GM21381 (cell line): ENCODE data around the gene CABLES1.

ENCODE experiments used
- ATAC-seq: cut with Tn5 transposase; IDR thresholded peaks from one replicate; pipeline ENCODE4 v1.9.1; 2021; ENCODE audit warnings: mild to moderate bottlenecking, moderate library complexity; ENCODE audit not compliant: unreplicated experiment

Gene CABLES1

DNA sequence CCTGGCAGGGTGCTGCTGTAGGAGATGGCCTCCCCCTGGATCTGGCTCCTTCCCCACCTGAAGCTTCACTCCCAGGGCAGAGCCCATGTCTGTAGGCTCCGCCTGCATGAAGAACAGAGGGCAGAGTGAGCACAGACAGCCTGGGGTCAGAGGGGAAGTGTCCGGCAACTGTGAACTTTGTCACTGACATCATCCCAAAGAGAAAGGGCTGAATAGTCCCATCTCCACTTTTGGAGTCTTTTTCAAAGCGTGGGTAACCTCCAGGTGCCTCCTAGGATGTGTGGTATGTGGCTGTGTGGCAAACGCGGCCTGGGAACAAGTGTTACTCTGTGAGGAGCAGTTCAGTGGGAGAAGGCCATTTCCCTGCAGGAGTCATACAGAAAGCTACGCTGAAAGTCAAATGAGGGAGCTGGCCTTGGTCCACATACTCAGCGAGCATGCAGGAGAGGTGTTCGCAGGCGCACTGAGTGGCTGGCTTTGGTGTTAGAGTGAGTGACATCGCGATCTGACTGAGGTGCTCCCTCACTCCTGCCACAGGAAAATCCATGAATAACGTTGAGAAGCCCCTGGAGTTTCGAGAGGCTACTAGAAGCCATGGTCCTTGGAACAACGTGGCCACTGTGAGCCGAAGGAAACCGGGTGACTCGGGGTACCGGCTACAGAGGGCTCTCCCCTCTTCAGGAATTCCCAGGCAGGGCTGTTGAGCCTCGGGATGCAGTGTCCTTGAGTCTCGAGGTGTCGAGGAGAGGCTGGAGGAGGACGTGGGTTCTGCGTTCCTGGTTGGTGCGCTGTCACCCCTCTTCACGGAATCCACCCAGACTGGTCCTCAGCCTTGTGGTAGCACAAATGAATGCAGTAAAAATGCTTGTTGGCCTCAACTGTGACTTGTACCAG, 54.7 kb downstream of the CABLES1 start:
- ATAC-seq: no peak

DNA sequence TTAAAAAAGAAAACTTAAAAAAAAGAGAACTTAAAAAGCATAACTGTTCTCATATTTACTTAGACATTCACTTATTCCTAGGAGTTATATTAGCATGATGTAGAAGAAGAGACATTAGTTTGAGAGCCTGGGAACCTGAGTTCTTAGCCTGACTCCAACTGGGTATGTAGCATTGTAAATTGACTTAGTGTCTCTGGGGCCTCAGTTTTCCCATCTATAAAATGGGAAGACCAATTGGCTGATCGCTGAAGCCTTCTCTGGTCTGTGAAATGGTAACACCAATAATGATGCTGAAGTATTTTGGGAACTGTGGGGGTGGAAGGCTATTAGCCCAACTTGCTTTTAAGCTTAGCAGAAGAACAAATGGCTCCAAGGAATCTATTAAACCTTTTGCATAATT, 55.9 kb downstream of the CABLES1 start:
- no peak for ATAC-seq

DNA sequence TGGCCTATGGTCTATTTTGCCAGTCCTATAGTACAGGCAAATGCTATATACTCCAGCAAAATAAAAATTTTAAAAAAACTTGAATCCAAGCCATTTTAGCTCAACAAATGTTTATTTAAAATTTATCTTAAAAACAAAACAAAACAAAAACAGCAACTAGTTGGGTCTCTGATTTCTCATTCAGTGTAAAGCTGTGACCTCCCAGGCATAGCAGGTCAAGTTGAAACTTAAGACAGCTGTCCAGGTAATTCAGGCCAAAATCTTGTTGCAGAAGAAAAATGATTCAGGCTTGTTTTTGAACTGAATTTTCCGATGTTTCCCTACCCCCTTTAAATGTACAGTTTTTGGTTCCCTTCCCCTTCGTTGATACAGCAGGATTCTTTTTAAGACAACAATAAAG, 58.5 kb downstream of the CABLES1 start:
- ATAC-seq: no peak

DNA sequence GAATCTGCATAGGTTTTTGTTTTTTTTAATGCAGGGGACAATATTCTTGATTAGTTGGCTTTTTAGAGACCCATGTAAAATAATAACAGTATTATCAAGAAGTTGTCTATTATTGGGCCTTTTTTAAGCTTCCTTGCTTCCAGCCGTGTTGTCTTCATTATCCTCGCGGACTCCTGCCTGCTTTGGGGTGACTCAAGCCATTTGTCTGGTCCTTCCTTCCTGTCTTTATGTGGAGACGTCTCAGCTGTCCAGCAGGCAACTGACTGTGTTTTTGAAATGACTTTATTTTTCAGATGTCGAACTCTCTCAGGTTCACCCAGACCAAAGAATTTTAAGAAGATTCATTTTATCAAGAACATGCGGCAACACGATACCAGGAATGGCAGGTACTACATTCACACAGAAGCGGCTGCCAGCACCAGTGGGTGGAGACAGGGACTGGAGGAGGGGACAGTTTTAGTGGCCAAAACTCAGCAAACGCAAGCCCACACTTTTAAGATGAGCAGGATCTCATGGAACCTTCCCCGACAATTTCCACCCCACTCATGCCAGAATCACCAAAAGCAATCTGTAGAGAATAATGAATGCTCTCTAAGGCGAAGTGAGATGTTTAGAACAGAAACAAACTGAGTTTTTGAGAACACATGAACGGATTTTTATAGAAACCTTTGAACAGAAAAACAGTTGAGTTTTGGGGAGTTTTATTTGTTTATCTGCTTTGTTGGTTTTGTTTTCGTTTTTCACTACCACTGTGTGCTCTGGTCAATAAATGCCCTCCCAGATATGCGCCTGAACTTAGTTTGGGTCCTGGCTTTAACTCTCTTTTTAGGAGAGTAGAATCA, 59.1 kb downstream of the CABLES1 start:
- no peak for ATAC-seq

DNA sequence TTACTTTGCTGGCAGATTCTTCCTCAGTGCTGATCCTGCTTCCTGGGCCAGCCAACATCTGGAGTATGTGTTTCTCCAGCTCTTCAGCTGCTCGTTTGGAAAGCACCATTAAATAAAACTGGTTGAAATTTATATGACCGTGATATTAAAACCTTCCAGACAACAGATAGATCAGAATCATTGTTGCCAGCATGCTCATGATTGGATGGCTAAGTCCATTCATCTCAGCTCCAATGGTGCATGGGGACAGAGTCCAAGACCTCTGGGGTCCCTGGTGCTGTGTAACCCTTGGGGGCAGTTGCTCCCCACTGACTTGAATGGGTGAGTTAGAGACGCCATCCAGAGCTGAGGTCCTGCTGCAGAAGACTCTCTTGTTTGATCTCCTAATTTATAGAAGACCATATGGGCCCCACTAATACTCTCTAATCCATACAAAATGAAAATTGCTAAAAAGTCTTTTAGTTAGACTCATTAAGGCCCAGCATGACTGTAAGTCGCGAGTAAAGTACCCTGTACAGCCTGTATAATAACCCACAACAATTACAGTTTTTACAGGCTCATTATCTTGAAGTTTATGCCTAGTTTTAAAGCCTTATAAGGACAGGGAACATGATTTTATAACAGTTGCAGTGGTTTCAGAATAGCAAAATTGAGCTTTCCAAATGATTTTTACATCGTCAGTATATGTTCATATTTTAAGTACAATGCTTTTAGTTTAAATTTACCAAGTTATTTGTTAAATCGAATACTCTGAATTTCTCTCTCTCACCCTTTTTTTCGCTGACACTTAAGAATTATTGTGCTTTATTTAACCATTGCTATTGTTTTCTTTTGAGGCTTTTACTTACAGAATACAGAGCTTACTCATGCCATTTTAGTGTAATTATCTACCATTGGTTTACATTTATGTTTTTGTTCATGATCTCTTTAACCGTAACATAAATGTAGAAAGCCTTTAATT, 60.0 kb downstream of the CABLES1 start:
- no peak for ATAC-seq

DNA sequence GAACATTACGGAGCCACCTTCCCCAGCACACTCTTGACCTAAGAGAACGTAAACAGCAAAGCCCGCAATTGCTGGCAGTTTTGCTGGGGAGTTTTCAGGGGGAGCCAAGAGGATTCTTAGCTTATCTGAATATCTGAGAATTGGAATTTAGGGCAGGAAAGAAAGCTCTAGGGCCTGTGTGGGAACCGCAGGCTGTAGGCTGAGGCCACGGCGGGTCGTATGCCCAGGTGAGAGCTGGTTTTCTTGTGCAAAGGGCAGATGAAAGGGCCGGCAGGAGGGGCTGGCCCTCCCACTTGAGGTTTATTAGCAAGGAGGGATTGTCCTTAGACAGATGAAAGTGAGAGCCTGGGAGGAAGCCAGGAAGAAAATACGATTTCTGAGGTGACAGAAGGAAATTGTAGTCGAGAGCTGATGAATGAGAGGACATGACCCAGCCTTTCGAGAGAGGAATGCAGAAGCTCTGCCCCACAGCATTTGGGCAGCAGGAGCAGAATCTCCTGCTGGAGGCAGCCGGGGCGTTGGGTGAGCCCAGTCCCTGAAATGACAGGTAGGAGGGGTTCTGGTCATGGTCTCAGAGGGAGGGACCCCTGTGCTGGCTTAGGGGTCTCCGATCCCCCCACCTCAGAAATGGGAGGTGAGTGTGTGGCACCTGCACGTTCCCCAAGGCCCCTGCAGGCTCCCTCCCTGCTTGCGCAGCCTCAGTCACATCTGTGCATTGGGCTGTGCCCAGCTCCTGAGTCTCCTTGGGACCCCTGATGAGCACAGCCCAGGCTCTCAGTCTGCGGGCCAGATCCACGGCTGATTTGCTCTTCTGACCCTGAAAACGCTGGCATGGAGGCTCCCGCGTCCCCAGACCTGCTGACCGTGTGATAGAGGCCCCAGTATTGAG, 61.1 kb downstream of the CABLES1 start:
- no peak for ATAC-seq

DNA sequence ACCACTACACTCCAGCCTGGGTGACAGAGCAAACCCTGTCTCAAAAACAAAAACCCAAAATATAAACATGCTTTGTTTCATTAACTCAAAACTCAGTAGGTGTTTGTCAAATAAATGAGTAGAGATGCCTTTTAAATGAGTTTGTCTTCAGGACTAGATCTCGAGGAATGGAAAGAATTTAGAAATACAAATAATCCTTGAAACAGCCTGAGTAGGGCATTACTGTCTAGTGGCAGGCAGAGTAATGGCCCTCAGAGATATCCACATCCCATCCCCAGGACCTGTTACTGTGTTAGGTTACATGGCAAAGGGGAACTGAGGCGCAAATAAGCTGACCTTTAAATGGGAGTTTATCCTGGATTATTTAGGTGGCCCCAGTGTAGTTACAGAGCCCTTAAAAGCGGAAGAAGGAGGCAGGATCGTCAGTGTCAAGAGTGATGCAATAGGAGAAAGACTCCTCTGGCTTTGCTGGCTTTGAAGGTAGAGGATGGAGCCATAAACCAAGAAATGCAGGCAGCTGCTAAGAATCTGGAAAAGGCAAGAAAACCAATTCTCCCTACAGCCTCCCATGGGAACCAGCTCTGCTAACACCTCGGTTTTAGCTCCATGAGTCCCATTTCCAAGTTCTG, 63.0 kb downstream of the CABLES1 start:
- no peak for ATAC-seq

DNA sequence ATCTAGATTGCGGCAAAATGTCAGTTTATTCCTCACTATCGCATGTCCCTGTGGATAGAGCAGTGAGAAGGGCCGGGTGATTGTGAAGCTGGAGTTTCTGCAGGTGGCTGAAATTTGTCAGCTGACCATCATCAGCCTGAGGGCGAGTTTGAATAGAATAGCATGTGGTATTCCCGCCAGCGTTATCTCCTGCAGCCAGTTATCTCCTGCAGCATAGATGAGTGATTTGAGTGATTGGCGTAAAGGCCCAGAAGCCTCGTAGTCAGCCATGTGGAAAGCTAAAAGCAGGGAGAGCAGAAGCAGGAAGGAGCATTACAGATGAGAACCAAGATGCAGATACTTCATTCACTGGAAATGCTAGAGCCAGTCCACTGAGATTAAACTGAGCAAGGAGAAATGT, 65.5 kb downstream of the CABLES1 start:
- no peak for ATAC-seq

DNA sequence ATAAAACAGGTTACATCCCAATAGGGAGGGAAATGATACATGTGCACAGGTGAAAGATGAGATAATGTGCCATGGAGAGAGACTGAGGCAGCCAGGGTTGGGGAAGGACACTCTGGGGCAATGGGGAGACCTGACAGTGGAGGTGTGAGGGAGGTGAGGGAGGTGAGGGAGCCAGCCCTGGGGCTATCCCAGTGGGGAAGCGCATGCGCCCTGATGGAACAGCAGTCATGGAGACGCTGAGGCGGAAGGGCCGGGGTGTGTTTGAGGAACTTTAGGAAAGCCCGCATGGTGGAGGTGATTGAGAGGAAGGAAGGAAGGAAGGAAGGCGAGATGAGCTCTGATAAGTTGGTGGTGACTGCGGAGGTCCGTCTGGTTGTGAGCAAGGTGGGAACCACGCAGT, 66.5 kb downstream of the CABLES1 start:
- no peak for ATAC-seq

DNA sequence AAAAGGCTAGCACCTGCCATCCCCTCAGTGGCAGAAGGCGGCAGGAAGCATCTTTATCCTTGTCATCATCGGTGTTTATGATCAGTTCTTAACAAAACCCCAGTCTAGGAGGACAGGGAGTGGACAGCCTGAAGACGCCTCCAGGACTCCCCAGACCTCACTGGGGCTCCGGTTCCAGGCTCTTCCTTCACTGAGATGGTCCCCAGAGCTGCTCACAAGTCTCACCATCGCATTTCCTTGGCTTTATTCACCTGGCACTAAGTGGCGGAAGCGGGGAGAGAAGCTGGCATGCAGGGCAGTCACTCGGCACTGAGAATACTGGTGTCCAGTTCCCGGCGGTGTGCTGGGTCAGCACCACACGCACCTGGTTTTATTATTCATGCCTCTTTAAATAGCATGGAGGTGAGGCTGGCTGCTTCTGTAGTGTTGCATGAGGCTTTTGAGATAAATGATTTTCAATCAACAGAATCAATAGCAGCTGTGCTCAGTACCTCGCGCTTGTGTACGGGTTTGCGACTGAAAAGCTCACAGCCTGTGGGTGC, 68.7 kb downstream of the CABLES1 start:
- no peak for ATAC-seq

DNA sequence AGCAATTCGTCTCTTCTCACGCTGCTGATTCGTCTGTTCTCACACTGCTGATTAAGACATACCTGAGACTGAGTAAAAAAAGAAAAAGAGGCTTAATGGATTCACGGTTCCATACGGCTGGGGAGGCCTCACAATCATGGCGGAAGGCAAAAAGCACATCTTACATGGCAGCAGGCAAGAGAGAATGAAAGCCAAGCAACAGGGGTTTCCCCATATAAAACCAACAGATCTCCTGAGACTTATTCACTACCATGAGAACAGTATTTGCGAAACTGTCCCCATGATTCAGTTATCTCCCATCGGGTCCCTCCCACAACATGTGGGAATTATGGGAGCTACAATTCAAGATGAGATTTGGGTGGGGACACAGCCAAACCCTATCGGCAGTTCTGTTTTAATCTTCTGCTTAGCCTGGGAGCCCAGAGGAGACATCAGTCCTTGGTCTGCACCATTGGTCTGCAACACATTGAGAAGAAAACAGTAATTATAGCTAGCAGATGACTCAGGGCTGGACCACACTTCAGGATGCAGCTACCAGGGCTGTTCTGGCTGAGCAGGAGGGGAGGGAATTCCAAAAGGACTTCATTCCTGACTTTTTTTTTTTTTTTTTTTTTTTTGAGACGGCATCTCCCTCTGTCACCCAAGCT, 69.4 kb downstream of the CABLES1 start:
- no peak for ATAC-seq

DNA sequence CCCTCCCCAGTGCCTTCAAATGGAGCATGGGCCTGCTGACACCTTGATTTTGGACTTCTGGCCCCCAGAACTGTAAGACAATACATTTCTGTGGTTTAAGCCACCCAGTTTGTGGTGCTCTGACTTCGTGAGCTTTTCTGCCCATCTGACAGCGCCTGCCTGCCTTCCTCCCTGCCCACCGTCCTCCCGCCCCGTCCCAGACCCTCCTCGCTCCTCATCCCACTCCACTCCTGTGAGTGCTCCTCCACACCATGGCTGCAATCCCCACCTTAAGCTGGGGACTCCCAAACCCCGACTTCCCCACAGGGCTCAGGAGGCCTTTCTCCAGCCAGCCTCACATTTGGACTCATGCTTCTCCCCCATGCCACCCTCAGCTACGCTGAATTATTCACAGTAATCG, 70.7 kb downstream of the CABLES1 start:
- no peak for ATAC-seq

DNA sequence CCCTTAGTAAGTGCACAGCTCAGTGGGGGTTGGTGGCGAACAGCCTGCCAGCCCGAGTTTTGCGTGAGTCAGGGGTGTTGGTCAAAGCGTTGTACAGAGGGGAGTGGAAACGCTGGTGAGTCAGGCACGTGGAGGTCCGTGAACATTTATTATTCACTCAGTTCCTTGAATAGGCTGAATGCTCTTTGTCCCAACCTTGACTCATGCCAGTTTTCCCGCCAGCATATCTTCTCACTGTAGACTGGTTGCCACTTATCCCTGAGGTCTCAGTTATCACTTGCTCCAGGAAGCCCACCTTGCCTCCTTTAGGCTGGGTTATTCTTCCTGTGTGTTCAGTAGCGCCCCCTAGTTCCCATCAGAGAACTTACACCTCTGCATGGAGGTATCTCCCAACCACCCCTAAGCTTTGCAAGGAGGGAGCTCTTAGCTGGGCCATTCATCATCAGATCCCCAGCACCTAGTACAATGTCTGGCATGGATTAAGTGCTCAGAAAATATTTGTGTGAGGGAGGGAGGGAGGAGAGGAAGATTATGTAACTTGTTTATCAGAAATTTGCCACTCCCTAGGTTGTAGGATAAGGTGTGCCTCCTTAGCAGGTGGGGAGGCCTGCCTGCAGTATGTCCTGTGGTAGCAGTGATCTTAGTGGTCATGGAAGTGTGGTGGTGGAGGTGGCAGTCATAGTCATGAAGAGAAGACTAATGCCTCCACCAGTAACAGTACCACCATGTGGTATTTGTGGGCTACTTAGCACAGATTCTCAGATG, 72.1 kb downstream of the CABLES1 start:
- no peak for ATAC-seq

DNA sequence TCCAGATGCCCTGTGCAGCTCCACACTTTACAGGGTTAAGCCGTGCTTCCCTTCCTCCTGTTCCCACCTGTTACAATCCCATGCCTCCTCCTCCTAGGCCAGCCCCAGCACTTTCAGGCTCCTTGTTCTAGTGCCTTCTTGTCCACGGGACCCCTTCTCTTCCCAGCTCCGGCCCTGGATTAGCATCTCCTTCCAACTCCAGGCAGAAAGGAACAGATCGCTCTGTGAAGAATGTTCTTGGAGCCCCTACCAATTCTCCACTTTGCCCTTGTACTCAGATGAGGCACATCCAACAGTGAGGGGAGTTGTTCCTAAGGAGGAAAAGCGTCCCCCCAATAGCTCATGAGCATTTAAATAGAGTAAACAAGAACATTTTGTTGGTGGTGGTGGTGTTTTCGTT, 72.7 kb downstream of the CABLES1 start:
- ATAC-seq: no peak

DNA sequence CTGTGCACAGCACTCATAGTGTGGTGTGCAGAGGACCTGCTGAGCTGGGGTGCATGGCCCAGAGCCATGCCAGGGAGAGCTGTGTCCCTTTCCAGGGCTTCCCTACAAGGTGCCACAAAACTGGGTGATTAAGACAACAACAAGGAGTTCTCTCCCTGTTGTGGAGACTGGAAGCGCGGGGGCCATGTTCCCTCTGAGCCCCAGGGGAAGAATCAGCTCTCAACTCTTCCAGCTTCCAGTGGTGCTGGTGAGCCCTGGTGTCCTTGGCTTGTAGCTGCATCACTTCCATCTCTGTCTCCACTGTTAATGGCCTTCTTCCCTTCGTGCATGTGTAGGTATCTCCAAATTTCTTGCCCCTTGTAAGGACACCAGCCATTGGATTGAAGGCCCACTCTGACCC, 73.3 kb downstream of the CABLES1 start:
- ATAC-seq: no peak

DNA sequence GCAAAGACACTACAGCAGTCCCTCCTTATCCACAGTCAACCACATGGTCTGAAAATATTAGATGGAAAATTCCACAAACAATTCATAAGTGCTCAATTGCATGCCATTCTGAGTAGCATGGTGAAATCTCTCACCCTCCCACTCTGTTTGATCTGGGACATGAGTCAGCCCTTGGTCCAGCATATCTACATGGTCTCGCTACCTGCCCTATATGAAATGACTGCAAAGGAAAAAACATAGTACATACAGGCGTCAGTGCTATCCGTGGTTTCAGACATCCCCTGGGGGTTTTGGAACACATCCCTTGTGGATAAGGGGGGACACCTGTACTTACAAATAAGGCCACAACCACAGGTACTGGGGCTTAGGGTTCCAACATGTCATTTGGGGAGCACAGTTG, 73.7 kb downstream of the CABLES1 start:
- ATAC-seq: no peak

DNA sequence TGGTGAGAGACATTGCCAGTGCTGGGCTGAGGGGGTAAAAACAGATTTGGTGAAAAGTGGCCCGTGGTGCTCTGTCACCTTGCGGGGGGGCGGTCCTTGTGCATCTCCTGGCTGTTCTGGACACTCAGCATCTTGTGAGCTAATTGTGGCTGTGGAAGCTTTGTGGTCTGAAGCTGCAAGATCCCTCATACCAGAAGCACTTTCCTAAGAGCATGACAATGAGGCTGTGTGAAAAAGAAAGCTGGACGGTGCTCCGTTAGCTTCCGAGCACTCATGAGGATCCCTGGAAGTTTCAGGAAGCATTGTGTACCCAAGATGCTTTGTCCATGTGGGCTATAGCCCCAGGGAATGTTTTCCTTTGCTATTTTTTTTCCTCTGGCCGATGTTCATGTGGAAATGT, 74.5 kb downstream of the CABLES1 start:
- ATAC-seq: no peak

DNA sequence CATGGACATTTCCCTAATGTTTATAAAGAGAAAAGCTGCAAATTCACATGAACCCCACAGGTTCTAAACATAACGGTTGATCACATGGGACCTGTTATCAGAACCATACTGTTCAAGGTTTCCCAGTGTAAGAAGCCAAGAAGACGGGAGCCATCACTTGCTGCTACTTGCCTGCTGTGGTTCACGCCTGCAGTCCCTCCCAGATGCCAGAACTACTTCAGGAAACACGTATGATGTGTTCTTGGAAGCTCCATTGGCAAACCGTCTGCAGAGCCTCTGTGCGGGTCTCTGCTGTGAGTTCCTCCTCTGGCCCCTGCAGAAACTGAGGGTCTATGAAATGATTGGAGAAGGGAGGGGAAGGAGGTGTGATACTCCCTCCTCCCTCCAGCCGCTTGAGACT, 75.2 kb downstream of the CABLES1 start:
- no peak for ATAC-seq
